K562 (cell line): ENCODE data around the gene ERF. TPM values are rescaled to one million over a fixed set of nuclear protein-coding genes. Genes with fewer than 3 reads are reported as not detected.

Experiments used
- ATF1 ChIP-seq, 2 experiments: fragments of 450-650 bp in 1 of 2; IDR thresholded peaks; 2 replicates each; pipeline ENCODE4 v1.6.1; 2016; ENCODE audit warnings: missing compliant biosample characterization in 1 of 2, missing genetic modification characterization in 1 of 2
- CBX1 ChIP-seq: sonication (generic); IDR thresholded peaks from 2 replicates; pipeline ENCODE4 v1.6.1; 2016; ENCODE audit warnings: antibody characterized with exemption, low read depth, mild to moderate bottlenecking
- CHD2 ChIP-seq: IDR thresholded peaks from 2 replicates; pipeline ENCODE4 v1.6.1; 2011; ENCODE audit warnings: low read depth, low read length
- CTBP1 ChIP-seq: fragments of 450-650 bp; IDR thresholded peaks from 2 replicates; pipeline ENCODE4 v1.6.1; 2016; ENCODE audit warnings: borderline replicate concordance
- DACH1 ChIP-seq: fragments of 450-650 bp; IDR thresholded peaks from 2 replicates; pipeline ENCODE4 v1.6.1; 2018; ENCODE audit not compliant: partially characterized antibody
- E2F8 ChIP-seq: fragments of 450-650 bp; IDR thresholded peaks from 2 replicates; pipeline ENCODE4 v1.7.1; 2018; ENCODE audit warnings: mild to moderate bottlenecking, low read depth; ENCODE audit not compliant: partially characterized antibody
- GATAD2B ChIP-seq: fragments of 450-650 bp; IDR thresholded peaks from 2 replicates; pipeline ENCODE4 v1.6.1; 2017; ENCODE audit warnings: mild to moderate bottlenecking, borderline replicate concordance
- HDAC8 ChIP-seq: fragments of 450-650 bp; IDR thresholded peaks from 2 replicates; pipeline ENCODE4 v1.6.1; 2016; ENCODE audit warnings: mild to moderate bottlenecking, missing genetic modification characterization, moderate library complexity, missing compliant biosample characterization
- KDM4B ChIP-seq, 2 experiments: fragments of 450-650 bp in 1 of 2; sonication (generic) in 1 of 2; IDR thresholded peaks; 2 replicates each; pipeline ENCODE4 v1.6.1; 2016 to 2017; ENCODE audit warnings: borderline replicate concordance in 2 of 2, antibody characterized with exemption in 1 of 2, low read depth in 1 of 2, mild to moderate bottlenecking in 1 of 2
- MCM3 ChIP-seq: fragments of 450-650 bp; IDR thresholded peaks from 2 replicates; pipeline ENCODE4 v1.6.1; 2016
- NBN ChIP-seq: fragments of 450-650 bp; IDR thresholded peaks from 2 replicates; pipeline ENCODE4 v1.6.1; 2016; ENCODE audit warnings: low read depth, mild to moderate bottlenecking
- NFYB ChIP-seq: IDR thresholded peaks from 2 replicates; pipeline ENCODE4 v1.6.1; 2011; ENCODE audit warnings: mild to moderate bottlenecking, moderate library complexity; ENCODE audit not compliant: insufficient read length; ENCODE audit errors: extremely low read depth
- PHF21A ChIP-seq: fragments of 450-650 bp; IDR thresholded peaks from 2 replicates; pipeline ENCODE4 v1.6.1; 2017; ENCODE audit warnings: low read depth, borderline replicate concordance
- RBBP5 ChIP-seq: fragments of 200-600 bp; sonication (generic); IDR thresholded peaks from 2 replicates; pipeline ENCODE4 v1.6.1; 2012; ENCODE audit warnings: borderline replicate concordance, mild to moderate bottlenecking, low read length, control low read depth, inconsistent platforms; ENCODE audit not compliant: insufficient read depth, poor library complexity, severe bottlenecking
- SAFB ChIP-seq: fragments of 200-400 bp; formaldehyde crosslinking; IDR thresholded peaks from 2 replicates; pipeline ENCODE4 v1.6.1; 2017; ENCODE audit warnings: low read depth, low read length, borderline replicate concordance
- SP1 ChIP-seq: sonication (generic); formaldehyde crosslinking; IDR thresholded peaks from 2 replicates; pipeline ENCODE4 v1.8.1; 2022; ENCODE audit warnings: mild to moderate bottlenecking, missing genetic modification reagents
- TCFL5 ChIP-seq: fragments of 250-450 bp; sonication (Bioruptor Pico); conservative IDR thresholded peaks from 2 replicates; pipeline ENCODE4 v1.6.1; 2021; ENCODE audit warnings: mild to moderate bottlenecking, moderate library complexity, matching md5 sums
- XRCC5 ChIP-seq: fragments of 200-400 bp; formaldehyde crosslinking; IDR thresholded peaks from 2 replicates; pipeline ENCODE4 v1.6.1; 2017; ENCODE audit warnings: low read depth, mild to moderate bottlenecking, low read length
- YY1 ChIP-seq, 3 experiments: IDR thresholded peaks; 2 replicates each; pipeline ENCODE4 v1.6.1; 2011; ENCODE audit warnings: low read length in 2 of 3, mild to moderate bottlenecking in 2 of 3, moderate library complexity in 2 of 3, borderline replicate concordance in 1 of 3, control low read depth in 1 of 3, low read depth in 1 of 3; ENCODE audit not compliant: insufficient read depth in 3 of 3, insufficient replicate concordance in 2 of 3, control insufficient read depth in 1 of 3, insufficient read length in 1 of 3; ENCODE audit errors: extremely low read depth in 1 of 3
- ZNF124 ChIP-seq: sonication (generic); formaldehyde crosslinking; IDR thresholded peaks from 2 replicates; pipeline ENCODE4 v1.8.1; 2022; ENCODE audit warnings: missing genetic modification reagents
- ZNF740 ChIP-seq, 3 experiments: fragments of 200-800 bp in 1 of 3; sonication (Bioruptor generic) in 1 of 3; sonication (generic) in 1 of 3; formaldehyde crosslinking in 1 of 3; IDR thresholded peaks; 2 replicates each; pipeline versions ENCODE4 v1.6.1 to v1.8.0; 2016 to 2022; ENCODE audit warnings: mild to moderate bottlenecking in 2 of 3, missing compliant biosample characterization in 2 of 3, missing genetic modification characterization in 2 of 3, missing genetic modification reagents in 1 of 3
- ZNF830 ChIP-seq: fragments of 250-450 bp; sonication (Bioruptor Pico); IDR thresholded peaks from 2 replicates; pipeline ENCODE4 v1.5.0; 2021; ENCODE audit warnings: mild to moderate bottlenecking
- polyA plus RNA-seq, 8 experiments: library from polyadenylated mRNA; depleted of rRNA in 4 of 8; stranded (reverse) in 5 of 8; unstranded in 3 of 8; fragments of >200 nt; fragmentation: Nextera tagmentation in 2 of 8; fragmentation: Illumina TruSeq in 1 of 8; extraction: Ambion mirVana in 2 of 8; extraction: Trizol in 1 of 8; gene quantifications; 2 replicates each; pipeline versions ENCODE4 v1.2.1 to v1.2.3, GENCODE V29; 2011 to 2014; ENCODE audit warnings: inconsistent platforms in 1 of 8, missing spikeins in 1 of 8
- total RNA-seq, 7 experiments: library from RNA; depleted of rRNA in 6 of 7; stranded (reverse); fragments of >200 nt in 6 of 7; fragmentation: Illumina TruSeq in 2 of 7; extraction: Trizol in 2 of 7; gene quantifications; 2 replicates each; pipeline versions ENCODE4 v1.2.1 to v1.2.3, GENCODE V29; 2011 to 2021; ENCODE audit warnings: low replicate concordance in 1 of 7

The ERF gene
- total and polyA plus RNA-seq, 9 of the 15 experiments (the other 6 are each of a cell fraction or from before 2014, with no cell fraction given), result 0.03 to 75.4 (median 27.0) TPM

GRCh38 chr19:42279902-42280814, 25.2 kb upstream of the ERF start (continued):
- no peak for TF ChIP-seq HDAC8 (tag)
- TF ChIP-seq PHF21A, result 0 out of 2 replicates have a peak, but pooled peaks have one; percentile 21
- 0 out of 2 replicates have a peak, but pooled peaks have one; percentile 0 for TF ChIP-seq NBN
- TF ChIP-seq SAFB, result peak; percentile 82
- TF ChIP-seq DACH1, result peak; percentile 49
- TF ChIP-seq YY1 (IDR thresholded peaks at IDR 0.05; ENCODE audit: borderline replicate concordance in 1 of 3, control insufficient read depth in 1 of 3, extremely low read depth in 1 of 3, insufficient read depth in 3 of 3, insufficient read length in 1 of 3, insufficient replicate concordance in 2 of 3, low read depth in 1 of 3, low read length in 2 of 3), result peak in 2 of 3 experiments; percentile 38 to 46
- TF ChIP-seq ZNF830 (CRISPR knock-in tag), result 0 out of 2 replicates have a peak, but pooled peaks have one; percentile 13
- peak; percentile 38 for TF ChIP-seq RBBP5
- peak; percentile 52; the same call in 1 of the 2 replicates for TF ChIP-seq CHD2
- TF ChIP-seq KDM4B (IDR thresholded peaks at IDR 0.05; ENCODE audit: borderline replicate concordance in 2 of 2, low read depth in 1 of 2), result peak in 1 of 2 experiments; percentile 32; a peak in 1 of 4 replicates
- TF ChIP-seq GATAD2B, result peak; percentile 74; the same call in 1 of the 2 replicates
- no peak for TF ChIP-seq TCFL5 (CRISPR knock-in tag)
- no peak for TF ChIP-seq ATF1 (CRISPR knock-in tag; IDR thresholded peaks at IDR 0.05)
- TF ChIP-seq ATF1 (tag; IDR thresholded peaks at IDR 0.05), result peak; percentile 79
- TF ChIP-seq XRCC5, result peak; percentile 49
- TF ChIP-seq MCM3, result no peak
- TF ChIP-seq NFYB, result peak; percentile 96
- peak; percentile 45; the same call in 1 of the 2 replicates for TF ChIP-seq SP1
- no peak; the same call in 1 of the 2 replicates for TF ChIP-seq CBX1
- no peak for TF ChIP-seq ZNF124 (CRISPR knock-in tag)
- TF ChIP-seq E2F8, result peak; percentile 71
- peak; percentile 64; the same call in 1 of the 2 replicates for TF ChIP-seq CTBP1
- TF ChIP-seq ZNF740 (CRISPR knock-in tag; IDR thresholded peaks at IDR 0.05), result peak; percentile 49; the same call in 1 of the 2 replicates
- 0 out of 4 replicates have a peak, but pooled peaks of 1 of the 2 experiments have one; percentile 4 for TF ChIP-seq ZNF740 (tag; IDR thresholded peaks at IDR 0.05)
